NB4 (cell line): ENCODE data around the gene RGL1.
A peak's percentile ranks its signal among the peaks of the same experiment; 100 is the strongest.

Experiments used
- DNase-seq: peaks from one replicate; pipeline ENCODE4 v3.0.0; 2010; ENCODE audit warnings: low read depth
- H3K4me3 ChIP-seq: one replicate; pipeline ENCODE4 v1.5.1; 2011; ENCODE audit warnings: mild to moderate bottlenecking, low read depth, low read length, moderate library complexity
- MYC ChIP-seq: IDR thresholded peaks from 2 replicates; pipeline ENCODE4 v1.6.1; 2011; ENCODE audit warnings: low read depth, low read length
- POLR2A ChIP-seq: IDR thresholded peaks from 2 replicates; pipeline ENCODE4 v1.6.1; 2011; ENCODE audit warnings: mild to moderate bottlenecking; ENCODE audit not compliant: insufficient read length; ENCODE audit errors: extremely low read depth
- TF ChIP-seq, protein P1 (sequence below): IDR thresholded peaks from one replicate; pipeline ENCODE4 v1.5.1; 2012; ENCODE audit warnings: low read depth, low read length
- TF ChIP-seq, protein P2 (sequence below): IDR thresholded peaks from 2 replicates; pipeline ENCODE4 v1.6.1; 2011; ENCODE audit warnings: low read depth, low read length

RGL1 gene

DNA sequence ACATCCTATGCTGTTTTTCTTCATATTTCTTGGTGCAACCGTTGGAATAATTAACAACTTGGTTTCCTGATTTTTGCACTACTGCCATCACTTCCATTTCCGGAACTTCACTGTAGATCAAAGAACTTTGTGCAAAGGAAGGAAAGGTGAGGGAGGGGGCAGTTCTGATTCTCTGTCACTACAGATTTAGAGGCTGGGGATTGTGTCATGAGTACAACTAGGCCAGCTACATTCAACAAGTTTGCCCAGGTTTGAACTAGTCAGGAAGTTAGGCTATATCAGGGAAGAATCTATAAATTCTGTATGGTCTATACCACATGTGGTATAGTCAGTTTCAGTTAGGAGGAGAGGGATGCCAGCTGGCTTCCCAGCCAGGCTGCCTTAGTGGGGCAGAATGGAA lies 84.2 kb downstream of the RGL1 start:
- no peak overlapping the region for H3K4me3 ChIP-seq
- DNase-seq, result no peak
- TF ChIP-seq, protein P1, sequence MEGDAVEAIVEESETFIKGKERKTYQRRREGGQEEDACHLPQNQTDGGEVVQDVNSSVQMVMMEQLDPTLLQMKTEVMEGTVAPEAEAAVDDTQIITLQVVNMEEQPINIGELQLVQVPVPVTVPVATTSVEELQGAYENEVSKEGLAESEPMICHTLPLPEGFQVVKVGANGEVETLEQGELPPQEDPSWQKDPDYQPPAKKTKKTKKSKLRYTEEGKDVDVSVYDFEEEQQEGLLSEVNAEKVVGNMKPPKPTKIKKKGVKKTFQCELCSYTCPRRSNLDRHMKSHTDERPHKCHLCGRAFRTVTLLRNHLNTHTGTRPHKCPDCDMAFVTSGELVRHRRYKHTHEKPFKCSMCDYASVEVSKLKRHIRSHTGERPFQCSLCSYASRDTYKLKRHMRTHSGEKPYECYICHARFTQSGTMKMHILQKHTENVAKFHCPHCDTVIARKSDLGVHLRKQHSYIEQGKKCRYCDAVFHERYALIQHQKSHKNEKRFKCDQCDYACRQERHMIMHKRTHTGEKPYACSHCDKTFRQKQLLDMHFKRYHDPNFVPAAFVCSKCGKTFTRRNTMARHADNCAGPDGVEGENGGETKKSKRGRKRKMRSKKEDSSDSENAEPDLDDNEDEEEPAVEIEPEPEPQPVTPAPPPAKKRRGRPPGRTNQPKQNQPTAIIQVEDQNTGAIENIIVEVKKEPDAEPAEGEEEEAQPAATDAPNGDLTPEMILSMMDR, result no peak
- no peak for TF ChIP-seq POLR2A
- TF ChIP-seq MYC, result no peak
- TF ChIP-seq, protein P2, sequence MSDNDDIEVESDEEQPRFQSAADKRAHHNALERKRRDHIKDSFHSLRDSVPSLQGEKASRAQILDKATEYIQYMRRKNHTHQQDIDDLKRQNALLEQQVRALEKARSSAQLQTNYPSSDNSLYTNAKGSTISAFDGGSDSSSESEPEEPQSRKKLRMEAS, result no peak

GRCh38 chr1:183891158-183891856 lies 86.4 kb downstream of the RGL1 start:
- TF ChIP-seq, protein P2, result no peak
- TF ChIP-seq, protein P1, result no peak
- no peak for TF ChIP-seq MYC
- no peak for TF ChIP-seq POLR2A
- DNase-seq, result no peak
- H3K4me3 ChIP-seq, result no peak overlapping the region

GRCh38 chr1:183892351-183892793 lies 87.5 kb downstream of the RGL1 start:
- peak; percentile 36 for DNase-seq
- no peak overlapping the region for H3K4me3 ChIP-seq
- TF ChIP-seq MYC, result no peak
- TF ChIP-seq, protein P2, result no peak
- no peak for TF ChIP-seq POLR2A
- TF ChIP-seq, protein P1, result no peak

DNA sequence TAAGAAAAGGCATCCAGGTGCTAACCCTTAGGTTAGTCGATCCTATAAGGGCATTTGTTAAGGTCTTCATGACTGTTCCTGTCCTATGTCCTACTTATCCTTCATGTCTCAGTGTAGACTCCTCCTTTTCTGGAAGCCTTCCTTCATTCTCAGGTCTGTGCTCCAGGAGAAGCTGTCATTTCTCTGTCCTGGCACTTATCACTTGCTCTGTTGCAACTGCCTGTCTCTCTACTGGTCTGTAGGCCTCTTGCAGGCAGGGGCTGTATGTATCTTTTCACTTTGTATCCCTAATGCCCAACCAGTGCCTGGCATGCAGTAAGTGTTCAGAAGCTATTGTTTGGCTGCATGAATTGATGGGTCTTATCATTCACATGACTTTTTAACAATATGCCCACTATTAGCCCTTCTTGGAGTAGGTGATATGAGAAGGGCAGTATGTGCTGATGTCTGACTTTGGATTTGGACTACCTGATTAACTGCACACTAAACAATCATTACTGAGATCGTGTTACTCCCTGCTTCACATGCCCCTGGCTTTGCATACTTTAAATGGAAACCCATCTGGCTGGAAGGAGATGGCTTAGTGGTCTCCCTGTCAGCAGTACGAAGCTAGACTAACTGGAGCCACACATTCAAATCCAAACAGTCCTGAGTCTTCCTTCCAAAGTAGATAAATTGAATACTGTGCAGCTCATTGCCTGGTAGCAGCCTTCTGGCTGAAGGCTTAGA lies 88.8 kb downstream of the RGL1 start:
- no peak for TF ChIP-seq MYC
- TF ChIP-seq, protein P1, result no peak
- TF ChIP-seq, protein P2, result no peak
- TF ChIP-seq POLR2A, result no peak
- H3K4me3 ChIP-seq, result no peak overlapping the region
- no peak for DNase-seq

GRCh38 chr1:183894290-183894565 lies 89.3 kb downstream of the RGL1 start:
- DNase-seq, result no peak
- H3K4me3 ChIP-seq, result no peak overlapping the region
- TF ChIP-seq POLR2A (no peak), MYC (no peak)
- TF ChIP-seq, protein P1, result no peak
- TF ChIP-seq, protein P2, result no peak
